ENCODE data around the gene SLC6A11. TPM values are rescaled to one million over a fixed set of nuclear protein-coding genes. Genes with fewer than 3 reads are reported as not detected.

Gene SLC6A11
- total and polyA plus RNA-seq, 2 of the 8 experiments (the other 6 are each of a cell fraction or from before 2014, with no cell fraction given), result 0.78 to 1.5 TPM

- Histone ChIP-seq H3K4ac (replicated peaks; ENCODE audit: insufficient read length, low read depth, low read length) (no peak overlapping the region), H4K5ac (ENCODE audit: insufficient read length, low read depth, low read length) (no peak overlapping the region), H3K79me2 (ENCODE audit: control insufficient read depth in 1 of 2, insufficient read depth in 2 of 2, low read length in 2 of 2) (no peaks in the 10 kb centered on the region), H3K79me1 (ENCODE audit: low read depth, low read length) (no peaks in the 10 kb centered on the region), H3K9me3 (ENCODE audit: insufficient read depth in 2 of 2, low read depth in 1 of 2, low read length in 1 of 2) (no peaks in the 10 kb centered on the region), H3K4me2 (ENCODE audit: insufficient read depth in 1 of 2, low read depth in 2 of 2, low read length in 2 of 2) (no peak overlapping the region), H3K27ac (ENCODE audit: low read depth, low read length) (no peak overlapping the region), H3K9ac (replicated peaks in 1 of 4; ENCODE audit: extremely low read depth in 1 of 4, low read depth in 3 of 4, low read length in 3 of 4) (no peak overlapping the region), H3K23me2 (ENCODE audit: low read depth, low read length) (no peaks in the 10 kb centered on the region), H2BK120ac (replicated peaks; ENCODE audit: low read depth, low read length) (no peak overlapping the region), H4K20me1 (replicated peaks in 1 of 2; ENCODE audit: control insufficient read depth in 1 of 2, insufficient read depth in 2 of 2, low read length in 2 of 2) (no peaks in the 10 kb centered on the region), H3K56ac (replicated peaks; ENCODE audit: insufficient read length, low read depth, low read length) (no peak overlapping the region), H3K14ac (ENCODE audit: insufficient read length) (no peak overlapping the region), H3K23ac (ENCODE audit: insufficient read length) (no peak overlapping the region), H2BK15ac (ENCODE audit: low read length) (no peak overlapping the region), H2BK12ac (ENCODE audit: low read depth, low read length) (no peak overlapping the region), H4K91ac (replicated peaks; ENCODE audit: insufficient read length, low read length) (no peak overlapping the region), H3K18ac (ENCODE audit: extremely low read depth, low read length) (no peak overlapping the region), H4K8ac (ENCODE audit: extremely low read depth, insufficient read depth, low read length) (no peak overlapping the region), H3K4me1 (replicated peaks in 1 of 4; ENCODE audit: control insufficient read depth in 3 of 4, insufficient read depth in 4 of 4, low read length in 3 of 4) (no peaks in the 10 kb centered on the region), H2AFZ (ENCODE audit: low read length) (no peak overlapping the region), H3K36me3 (ENCODE audit: control insufficient read depth in 2 of 4, insufficient read depth in 4 of 4, low read length in 3 of 4) (no peaks in the 10 kb centered on the region), H2BK5ac (ENCODE audit: low read depth, low read length) (no peak overlapping the region), H2BK20ac (ENCODE audit: low read length) (no peak overlapping the region), H3K27me3 (replicated peaks in 1 of 4; ENCODE audit: control insufficient read depth in 3 of 4, extremely low read depth in 1 of 4, insufficient read depth in 3 of 4, low read length in 3 of 4) (no peaks in the 10 kb centered on the region; a peak in 1 of 7 replicates), H3K4me3 (ENCODE audit: extremely low read depth in 1 of 4, insufficient read depth in 2 of 4, low read depth in 3 of 4, low read length in 4 of 4) (no peak overlapping the region), H2AK5ac (ENCODE audit: low read depth, low read length) (no peak overlapping the region)
- CTCF ChIA-PET (ENCODE audit: partially characterized antibody), result interaction anchor here (0.9 to 1.6 kb wide), 3 partner anchors 12 to 25 kb away, joined by 3 to 6 read pairs (median 3); no protein-coding TSS in a partner anchor
- POLR2A ChIA-PET (ENCODE audit: partially characterized antibody), result no interaction called here
- 94% methylated on average over 3 of the region's 3 CpGs; no CpG with 5 or more reads in 1 of the 2 experiments for WGBS, 2 experiments (ENCODE audit: extremely low coverage in 1 of 2, insufficient coverage in 1 of 2, insufficient read length in 1 of 2, insufficient replicate concordance in 2 of 2, low coverage in 1 of 2, low lambda C conversion rate in 2 of 2, missing lambda C conversion rate in 1 of 2)
- DNase-seq (ENCODE audit: low read depth in 1 of 2, low spot score in 2 of 2) (no peak), FAIRE-seq (no peak)
- TF ChIP-seq RXRA (IDR thresholded peaks at IDR 0.05; ENCODE audit: insufficient read depth, low read depth, low read length), result no peak
- no peak for TF ChIP-seq SP1 (IDR thresholded peaks at IDR 0.05; ENCODE audit: low read depth, low read length)
- TF ChIP-seq JUN (IDR thresholded peaks at IDR 0.05; ENCODE audit: low read depth, low read length), result no peak
- TF ChIP-seq SIRT6 (IDR thresholded peaks at IDR 0.05; ENCODE audit: low read length), result no peak
- TF ChIP-seq, protein P1, sequence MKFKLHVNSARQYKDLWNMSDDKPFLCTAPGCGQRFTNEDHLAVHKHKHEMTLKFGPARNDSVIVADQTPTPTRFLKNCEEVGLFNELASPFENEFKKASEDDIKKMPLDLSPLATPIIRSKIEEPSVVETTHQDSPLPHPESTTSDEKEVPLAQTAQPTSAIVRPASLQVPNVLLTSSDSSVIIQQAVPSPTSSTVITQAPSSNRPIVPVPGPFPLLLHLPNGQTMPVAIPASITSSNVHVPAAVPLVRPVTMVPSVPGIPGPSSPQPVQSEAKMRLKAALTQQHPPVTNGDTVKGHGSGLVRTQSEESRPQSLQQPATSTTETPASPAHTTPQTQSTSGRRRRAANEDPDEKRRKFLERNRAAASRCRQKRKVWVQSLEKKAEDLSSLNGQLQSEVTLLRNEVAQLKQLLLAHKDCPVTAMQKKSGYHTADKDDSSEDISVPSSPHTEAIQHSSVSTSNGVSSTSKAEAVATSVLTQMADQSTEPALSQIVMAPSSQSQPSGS (IDR thresholded peaks at IDR 0.05; ENCODE audit: low read length), result no peak
- TF ChIP-seq ASH2L (IDR thresholded peaks at IDR 0.05; ENCODE audit: low read length), result no peak
- TF ChIP-seq SP4 (IDR thresholded peaks at IDR 0.05; ENCODE audit: low read length), result no peak
- no peak for TF ChIP-seq HDAC2 (IDR thresholded peaks at IDR 0.05; ENCODE audit: borderline replicate concordance in 1 of 2, low read depth in 2 of 2, low read length in 2 of 2)
- TF ChIP-seq NRF1 (IDR thresholded peaks at IDR 0.05; ENCODE audit: low read depth, low read length), result no peak
- TF ChIP-seq RAD21 (IDR thresholded peaks at IDR 0.05 in 1 of 2, conservative IDR thresholded peaks at IDR 0.05 in 1 of 2; ENCODE audit: low read depth in 2 of 2, low read length in 2 of 2), result no peak
- TF ChIP-seq CBX8 (IDR thresholded peaks at IDR 0.05; ENCODE audit: borderline replicate concordance, low read depth, low read length), result no peak
- no peak for TF ChIP-seq CHD1 (IDR thresholded peaks at IDR 0.05; ENCODE audit: low read depth, low read length)
- no peak for TF ChIP-seq GABPA (IDR thresholded peaks at IDR 0.05; ENCODE audit: borderline replicate concordance, insufficient read depth, low read length)
These were observed 101.1 kb downstream of the SLC6A11 start for GRCh38 chr3:10917176-10917575.

Measured in H1 (cell line).